Nephron (organoid): ENCODE measurements around the gene UNC5C.

Source experiments
- H3K27ac Mint-ChIP-seq, 3 experiments: 2 replicates each; pipeline ENCODE4 v1.8.0; 2020; ENCODE audit warnings: mixed read lengths in 3 of 3, mild to moderate bottlenecking in 2 of 3, moderate library complexity in 1 of 3
- H3K27me3 Mint-ChIP-seq: 2 replicates; pipeline ENCODE4 v1.8.0; 2021; ENCODE audit warnings: low read depth, mild to moderate bottlenecking, moderate library complexity, mixed read lengths
- H3K36me3 Mint-ChIP-seq: 2 replicates; pipeline ENCODE4 v1.8.0; 2020; ENCODE audit warnings: low read depth, mixed read lengths
- H3K4me1 Mint-ChIP-seq: 2 replicates; pipeline ENCODE4 v1.8.0; 2020; ENCODE audit warnings: mixed read lengths
- H3K4me3 Mint-ChIP-seq, 3 experiments: 2 replicates each; pipeline ENCODE4 v1.8.0; 2020; ENCODE audit warnings: mild to moderate bottlenecking in 3 of 3, mixed read lengths in 3 of 3, moderate library complexity in 2 of 3
- H3K9me3 Mint-ChIP-seq: 2 replicates; pipeline ENCODE4 v1.8.0; 2020; ENCODE audit warnings: mixed read lengths
- CTCF ChIP-seq, 3 experiments: fragments of 200-600 bp; sonication (generic); IDR thresholded peaks; one replicate each; pipeline ENCODE4 v1.5.0; 2021; ENCODE audit warnings: antibody characterized with exemption in 3 of 3; ENCODE audit not compliant: unreplicated experiment in 3 of 3

The UNC5C gene

DNA sequence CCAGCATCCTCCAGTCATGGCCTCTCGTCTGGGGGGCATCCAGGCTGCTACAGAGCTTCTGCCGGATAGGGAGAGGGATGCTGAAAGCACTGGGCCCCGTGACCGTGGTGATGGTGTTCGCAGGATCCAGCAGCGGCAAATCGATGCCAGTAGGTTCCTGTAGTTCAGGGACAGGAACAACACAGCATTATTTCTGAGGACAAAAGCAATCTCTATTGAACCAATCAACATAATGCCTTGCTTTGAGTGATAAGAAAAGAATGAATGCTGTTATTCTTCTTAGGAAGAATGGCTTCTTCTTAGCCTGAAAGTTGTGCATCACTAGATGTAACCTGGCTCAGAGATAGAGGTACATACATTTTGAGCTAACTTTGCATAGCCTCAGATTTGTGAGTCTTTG is 378.6 kb downstream of the UNC5C start:
- Mint-ChIP-seq H3K4me1 (peaks cover 5% of the 10 kb centered on the region), H3K27me3 (no peaks in the 10 kb centered on the region), H3K36me3 (peaks cover 46% of the 10 kb centered on the region), H3K9me3 (peaks cover 7% of the 10 kb centered on the region), H3K27ac (no peak overlapping the region), H3K4me3 (no peak overlapping the region)
- no peak for TF ChIP-seq CTCF (IDR thresholded peaks at IDR 0.05; ENCODE audit: unreplicated experiment in 3 of 3)

DNA sequence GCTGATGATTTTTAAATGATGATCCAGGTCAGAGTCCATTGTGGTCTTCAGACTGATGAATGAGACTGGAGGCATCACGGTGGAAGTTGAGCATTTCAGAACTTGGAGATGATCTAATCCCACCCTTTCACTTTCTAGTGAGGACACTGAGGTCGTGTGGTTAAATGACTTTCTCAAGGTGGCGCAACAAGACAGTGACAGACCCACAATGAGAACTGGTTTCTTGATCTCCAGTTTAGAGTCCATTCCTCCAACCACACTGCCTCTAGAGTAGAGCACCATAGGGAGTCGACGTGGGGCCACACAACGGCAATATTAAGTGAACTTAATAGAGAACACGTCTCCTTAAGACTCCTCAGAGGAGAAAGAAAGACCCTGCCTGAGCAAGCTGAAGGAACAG is 381.0 kb downstream of the UNC5C start:
- Mint-ChIP-seq H3K9me3 (peaks cover 2% of the 10 kb centered on the region), H3K4me3 (no peak overlapping the region), H3K4me1 (peaks cover 5% of the 10 kb centered on the region), H3K27ac (peak overlapping the region in 1 of 3 experiments; percentile 19), H3K27me3 (no peaks in the 10 kb centered on the region), H3K36me3 (peaks cover 44% of the 10 kb centered on the region)
- TF ChIP-seq CTCF (IDR thresholded peaks at IDR 0.05; ENCODE audit: unreplicated experiment in 3 of 3) = no peak

DNA sequence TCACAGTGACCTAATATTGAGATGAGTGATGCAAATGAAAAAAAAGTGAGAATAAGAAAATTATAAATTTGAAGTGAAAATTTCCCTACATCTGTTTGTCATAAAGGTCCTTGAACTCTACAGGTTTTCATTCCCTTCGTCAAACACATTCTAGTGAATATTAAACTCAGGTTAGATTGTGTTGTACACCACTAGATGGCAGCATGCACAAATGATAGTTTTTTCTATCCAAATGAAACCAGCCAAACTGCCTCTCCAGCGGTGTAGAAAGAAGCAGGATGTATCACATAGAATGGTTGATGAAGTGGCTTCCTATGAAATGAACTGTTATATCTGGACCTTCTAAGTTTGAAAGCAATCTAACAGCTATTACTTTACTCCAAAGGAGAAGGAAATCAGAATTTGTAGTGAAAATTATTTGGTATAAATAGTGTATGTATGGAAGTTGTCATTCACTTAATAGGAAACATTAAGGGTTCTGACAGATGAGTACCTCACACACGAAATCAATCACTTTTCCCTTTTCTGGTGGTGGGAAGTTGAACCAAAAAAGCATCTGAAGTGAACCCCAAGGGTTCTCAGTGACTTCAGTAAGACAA is 382.7 kb downstream of the UNC5C start:
- H3K36me3 Mint-ChIP-seq = peaks cover 42% of the 10 kb centered on the region
- H3K9me3 Mint-ChIP-seq = peaks cover 2% of the 10 kb centered on the region
- TF ChIP-seq CTCF (IDR thresholded peaks at IDR 0.05; ENCODE audit: unreplicated experiment in 3 of 3) = peak; percentile 64 to 78 (median 65)
- peaks cover 5% of the 10 kb centered on the region for H3K4me1 Mint-ChIP-seq
- H3K27me3 Mint-ChIP-seq = peaks cover 4% of the 10 kb centered on the region
- H3K4me3 Mint-ChIP-seq = no peak overlapping the region
- H3K27ac Mint-ChIP-seq = no peak overlapping the region

- no peak for TF ChIP-seq CTCF (IDR thresholded peaks at IDR 0.05; ENCODE audit: unreplicated experiment in 3 of 3)
- Mint-ChIP-seq H3K27ac (no peak overlapping the region), H3K4me3 (no peak overlapping the region), H3K9me3 (no peaks in the 10 kb centered on the region), H3K36me3 (peaks cover 22% of the 10 kb centered on the region), H3K27me3 (peaks cover 9% of the 10 kb centered on the region), H3K4me1 (no peaks in the 10 kb centered on the region)
Measured at GRCh38 chr4:95162867-95163266, 385.9 kb downstream of the UNC5C start.

DNA sequence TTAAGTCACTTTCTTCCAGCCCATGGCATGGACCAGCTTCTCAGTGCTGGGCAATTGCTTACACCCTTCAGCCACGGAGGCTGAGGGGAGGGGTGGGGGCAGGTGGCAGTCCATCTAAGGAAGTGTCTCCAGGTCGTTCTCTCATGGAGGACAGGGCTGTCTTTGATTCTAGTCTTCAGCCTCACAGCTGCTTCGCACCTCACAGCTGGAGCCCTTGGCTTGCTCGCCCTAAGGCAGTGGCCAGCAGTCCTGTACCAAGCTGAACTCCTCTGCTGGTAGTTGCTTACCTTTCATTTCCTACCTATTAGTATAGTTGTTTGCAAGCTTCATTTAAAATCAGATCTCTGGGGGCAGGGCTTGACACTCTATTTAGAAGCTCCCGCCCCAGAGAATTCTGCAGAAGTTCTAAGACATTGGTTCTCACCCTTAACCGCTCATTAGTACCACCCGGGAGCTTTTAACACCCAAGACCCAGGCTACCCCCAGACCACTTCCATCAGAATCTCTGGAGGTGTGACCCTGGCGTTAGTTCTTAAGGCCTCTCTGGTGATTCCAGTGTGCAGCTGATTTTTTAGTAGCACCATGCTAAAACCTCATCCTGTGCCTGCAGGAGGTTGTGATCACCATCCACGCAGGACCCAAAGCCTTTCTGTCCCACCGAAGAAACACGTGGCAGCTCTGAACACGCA is 386.8 kb downstream of the UNC5C start:
- peaks cover 9% of the 10 kb centered on the region for H3K27me3 Mint-ChIP-seq
- peak overlapping the region in 1 of 3 experiments; percentile 47 for H3K27ac Mint-ChIP-seq
- peaks cover 12% of the 10 kb centered on the region for H3K36me3 Mint-ChIP-seq
- TF ChIP-seq CTCF (IDR thresholded peaks at IDR 0.05; ENCODE audit: unreplicated experiment in 3 of 3) = no peak
- no peaks in the 10 kb centered on the region for H3K4me1 Mint-ChIP-seq
- H3K9me3 Mint-ChIP-seq = no peaks in the 10 kb centered on the region
- no peak overlapping the region for H3K4me3 Mint-ChIP-seq

- no peaks in the 10 kb centered on the region for H3K9me3 Mint-ChIP-seq
- peaks cover 10% of the 10 kb centered on the region for H3K36me3 Mint-ChIP-seq
- H3K27ac Mint-ChIP-seq = peak overlapping the region in 1 of 3 experiments; percentile 17
- peaks cover 5% of the 10 kb centered on the region for H3K4me1 Mint-ChIP-seq
- no peak overlapping the region for H3K4me3 Mint-ChIP-seq
- peaks cover 9% of the 10 kb centered on the region for H3K27me3 Mint-ChIP-seq
- no peak for TF ChIP-seq CTCF (IDR thresholded peaks at IDR 0.05; ENCODE audit: unreplicated experiment in 3 of 3)
Measured at GRCh38 chr4:95159384-95159783, 389.4 kb downstream of the UNC5C start.
